Thoracic aorta (tissue), 2 donors: ENCODE measurements around the gene DCUN1D2. TPM values are rescaled to one million over a fixed set of nuclear protein-coding genes. Genes with fewer than 3 reads are reported as not detected.
A peak's percentile ranks its signal among the peaks of the same experiment; 100 is the strongest.

Source experiments
- ATAC-seq: fragments of 150-250 bp; one replicate; pipeline ENCODE4 v1.8.0; 2017; ENCODE audit warnings: low read depth; ENCODE audit not compliant: insufficient number of reproducible peaks, low FRiP score
- DNase-seq: peaks from one replicate; pipeline ENCODE4 v3.0.0-alpha.2; 2020; ENCODE audit warnings: low spot score
- H3K27ac ChIP-seq, 2 donors: fragments of 200-600 bp; sonication (generic); 1 replicate in 1 of 2; 2 replicates in 1 of 2; pipeline ENCODE4 v1.5.1; 2016; ENCODE audit warnings: mild to moderate bottlenecking in 2 of 2, moderate library complexity in 2 of 2
- H3K27me3 ChIP-seq: fragments of 200-600 bp; sonication (generic); replicated peaks from 2 replicates; pipeline ENCODE4 v1.6.0; 2016; ENCODE audit warnings: mild to moderate bottlenecking; ENCODE audit not compliant: insufficient read depth
- H3K36me3 ChIP-seq: fragments of 200-600 bp; sonication (generic); one replicate; pipeline ENCODE4 v1.5.1; 2016
- H3K4me1 ChIP-seq, 2 donors: fragments of 200-600 bp; sonication (generic); 1 replicate in 1 of 2; 2 replicates in 1 of 2; pipeline versions ENCODE4 v1.5.1 to v1.6.0; 2016; ENCODE audit warnings: low read depth in 2 of 2, mild to moderate bottlenecking in 1 of 2; ENCODE audit not compliant: control insufficient read depth in 1 of 2
- H3K4me3 ChIP-seq: fragments of 200-600 bp; sonication (generic); 2 replicates; pipeline ENCODE4 v1.5.1; 2016; ENCODE audit warnings: mild to moderate bottlenecking
- H3K9me3 ChIP-seq: fragments of 200-600 bp; sonication (generic); 2 replicates; pipeline ENCODE4 v1.5.1; 2016
- total RNA-seq, 2 donors: library from RNA; depleted of rRNA; stranded (reverse); fragments of >200 nt; gene quantifications; one replicate each; pipeline versions ENCODE4 v1.1.0 to v1.2.3, GENCODE V29; 2016
- TF ChIP-seq, protein P1 (sequence below): fragments of 200-600 bp; sonication (generic); IDR thresholded peaks from one replicate; pipeline ENCODE4 v1.5.1; 2019; ENCODE audit warnings: antibody characterized with exemption

DCUN1D2 gene
- total RNA-seq, 2 donors from 2014 or later, result 7.3 to 29.8 TPM

DNA sequence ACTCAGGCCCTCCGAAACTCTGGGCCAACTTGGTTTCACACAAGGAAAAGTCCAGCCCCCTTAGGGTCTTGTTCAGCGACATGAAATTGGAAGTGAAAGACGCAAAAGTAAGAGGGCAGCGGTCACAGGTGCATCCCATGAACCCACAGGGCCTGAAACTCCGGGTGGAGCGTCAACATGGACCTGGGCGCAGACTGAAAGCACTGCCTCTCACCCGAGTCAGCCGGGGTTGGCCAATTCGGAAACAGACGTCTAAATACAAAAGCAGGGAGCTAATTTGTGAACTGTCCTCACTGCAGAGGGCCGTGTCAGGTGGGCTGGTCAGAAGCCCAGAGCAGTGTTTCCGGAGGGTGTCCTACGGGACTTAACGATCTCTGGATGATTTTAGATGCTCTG, 63.9 kb downstream of the DCUN1D2 start:
- TF ChIP-seq, protein P1, sequence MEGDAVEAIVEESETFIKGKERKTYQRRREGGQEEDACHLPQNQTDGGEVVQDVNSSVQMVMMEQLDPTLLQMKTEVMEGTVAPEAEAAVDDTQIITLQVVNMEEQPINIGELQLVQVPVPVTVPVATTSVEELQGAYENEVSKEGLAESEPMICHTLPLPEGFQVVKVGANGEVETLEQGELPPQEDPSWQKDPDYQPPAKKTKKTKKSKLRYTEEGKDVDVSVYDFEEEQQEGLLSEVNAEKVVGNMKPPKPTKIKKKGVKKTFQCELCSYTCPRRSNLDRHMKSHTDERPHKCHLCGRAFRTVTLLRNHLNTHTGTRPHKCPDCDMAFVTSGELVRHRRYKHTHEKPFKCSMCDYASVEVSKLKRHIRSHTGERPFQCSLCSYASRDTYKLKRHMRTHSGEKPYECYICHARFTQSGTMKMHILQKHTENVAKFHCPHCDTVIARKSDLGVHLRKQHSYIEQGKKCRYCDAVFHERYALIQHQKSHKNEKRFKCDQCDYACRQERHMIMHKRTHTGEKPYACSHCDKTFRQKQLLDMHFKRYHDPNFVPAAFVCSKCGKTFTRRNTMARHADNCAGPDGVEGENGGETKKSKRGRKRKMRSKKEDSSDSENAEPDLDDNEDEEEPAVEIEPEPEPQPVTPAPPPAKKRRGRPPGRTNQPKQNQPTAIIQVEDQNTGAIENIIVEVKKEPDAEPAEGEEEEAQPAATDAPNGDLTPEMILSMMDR, result no peak
- Histone ChIP-seq H3K27me3 (no peaks in the 10 kb centered on the region), H3K4me3 (no peak overlapping the region), H3K36me3 (no peaks in the 10 kb centered on the region), H3K4me1 (peaks cover 0 to 8% of the 10 kb centered on the region in 2 donors), H3K9me3 (no peaks in the 10 kb centered on the region), H3K27ac (no peak overlapping the region)
- DNase-seq (no peak), ATAC-seq (no peak)

DNA sequence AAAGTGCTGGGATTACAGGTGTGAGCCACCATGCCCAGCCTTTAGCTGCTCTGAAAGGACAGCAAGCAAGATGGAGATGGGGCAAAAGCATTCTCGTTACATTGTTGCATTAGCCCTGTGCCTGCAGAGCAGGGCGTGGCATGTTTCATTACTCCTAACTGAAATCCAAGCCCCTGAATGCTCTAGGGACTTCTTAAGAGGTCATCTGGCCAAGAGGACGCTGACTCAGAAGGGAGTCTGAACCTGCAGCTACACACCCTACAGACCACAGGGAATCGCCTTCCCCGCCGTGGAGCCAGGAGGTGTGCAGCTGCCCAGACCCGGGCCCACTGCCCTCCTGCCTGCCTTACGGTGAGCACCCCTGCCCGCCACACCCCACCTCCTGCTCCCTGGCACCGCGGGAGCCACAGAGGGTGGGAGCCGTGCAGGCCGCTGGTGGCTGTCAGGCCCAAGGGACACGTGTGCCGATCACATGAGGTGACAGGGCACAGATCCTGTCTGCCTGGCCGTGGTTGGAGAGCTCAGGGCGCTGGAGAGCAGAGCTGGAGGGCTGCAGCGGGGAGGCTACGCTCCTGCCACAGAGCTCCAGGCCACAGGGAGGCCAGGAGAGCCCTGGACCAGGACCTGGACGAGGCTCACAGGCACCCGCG, 64.4 kb downstream of the DCUN1D2 start:
- TF ChIP-seq, protein P1, result no peak
- Histone ChIP-seq H3K4me1 (peaks cover 0 to 11% of the 10 kb centered on the region in 2 donors), H3K27ac (no peak overlapping the region), H3K9me3 (no peaks in the 10 kb centered on the region), H3K27me3 (no peaks in the 10 kb centered on the region), H3K4me3 (no peak overlapping the region), H3K36me3 (no peaks in the 10 kb centered on the region)
- DNase-seq (no peak), ATAC-seq (no peak)

DNA sequence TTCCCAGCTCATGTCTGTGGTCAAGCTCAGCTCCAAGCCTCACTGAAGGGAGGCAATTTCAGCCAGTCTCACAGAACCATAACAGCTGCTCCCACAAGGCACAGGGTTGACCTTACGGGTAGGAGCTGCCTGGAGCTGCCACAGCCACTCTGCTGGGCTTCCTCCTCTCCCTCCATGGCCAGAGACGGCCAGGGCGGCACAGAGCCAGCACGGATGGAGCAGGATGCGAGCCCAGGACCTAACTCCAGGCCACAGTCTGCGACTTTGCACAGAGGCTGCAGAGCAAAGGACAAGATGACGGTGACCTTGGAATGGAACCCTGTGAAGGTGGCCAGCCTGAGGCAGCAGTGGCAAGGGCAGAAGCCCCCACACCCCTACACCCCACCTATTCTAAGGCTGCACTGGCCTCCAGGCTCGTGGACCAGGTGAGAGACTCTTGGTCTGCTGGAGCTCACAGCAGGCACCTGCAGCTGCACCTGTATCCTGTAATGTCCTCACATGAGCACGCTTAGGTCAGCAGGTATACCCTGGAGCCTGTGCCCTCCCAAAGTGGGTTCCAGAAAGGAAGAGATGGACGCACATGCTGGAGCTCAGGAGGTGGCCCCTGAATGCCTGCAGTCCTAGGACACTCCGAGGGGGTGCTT, 66.9 kb downstream of the DCUN1D2 start:
- H3K4me3 ChIP-seq, result no peak overlapping the region
- ATAC-seq, result no peak
- peaks cover 0 to 11% of the 10 kb centered on the region in 2 donors for H3K4me1 ChIP-seq
- H3K36me3 ChIP-seq, result no peaks in the 10 kb centered on the region
- DNase-seq, result no peak
- H3K27ac ChIP-seq, result no peak overlapping the region
- TF ChIP-seq, protein P1, result no peak
- H3K27me3 ChIP-seq, result no peaks in the 10 kb centered on the region
- H3K9me3 ChIP-seq, result no peaks in the 10 kb centered on the region

DNA sequence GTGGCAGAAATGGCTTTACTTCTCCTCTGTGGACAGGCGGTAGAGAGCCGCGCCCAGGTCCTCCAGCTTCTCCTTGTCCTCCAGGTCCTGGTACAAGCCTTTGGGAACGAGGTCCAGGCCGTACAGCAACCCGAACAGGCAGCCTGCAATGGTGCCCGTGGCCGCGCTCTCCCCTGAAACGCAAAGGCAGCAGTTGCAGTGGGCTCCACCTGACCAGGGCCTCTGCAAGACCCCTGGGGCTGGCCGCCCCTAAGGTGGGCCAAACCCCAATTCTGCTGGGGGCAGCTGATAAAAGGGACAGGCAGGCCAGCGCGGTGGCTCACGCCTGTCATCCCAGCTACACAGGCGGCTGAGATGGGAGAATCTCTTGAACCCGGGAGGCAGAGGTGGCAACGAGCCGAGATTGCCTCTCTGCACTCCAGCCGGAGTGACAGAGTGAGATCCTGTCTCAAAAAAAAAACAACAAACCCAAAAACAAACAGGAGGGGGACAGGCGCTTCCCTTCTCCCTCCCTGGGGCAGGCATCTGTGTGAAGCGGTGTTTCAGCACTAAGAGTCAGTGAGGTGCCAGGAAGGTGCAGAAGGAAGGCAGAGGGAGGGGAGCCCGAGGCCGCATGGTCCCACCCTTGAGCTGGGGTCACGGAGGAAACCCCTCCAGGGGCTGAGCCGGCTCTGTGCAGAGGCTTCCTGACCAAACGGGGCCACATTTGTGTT, 67.5 kb downstream of the DCUN1D2 start:
- Histone ChIP-seq H3K36me3 (no peaks in the 10 kb centered on the region), H3K4me1 (peaks cover 0 to 11% of the 10 kb centered on the region in 2 donors), H3K4me3 (no peak overlapping the region), H3K27ac (no peak overlapping the region), H3K9me3 (no peaks in the 10 kb centered on the region), H3K27me3 (no peaks in the 10 kb centered on the region)
- DNase-seq (no peak), ATAC-seq (no peak)
- TF ChIP-seq, protein P1, result no peak

DNA sequence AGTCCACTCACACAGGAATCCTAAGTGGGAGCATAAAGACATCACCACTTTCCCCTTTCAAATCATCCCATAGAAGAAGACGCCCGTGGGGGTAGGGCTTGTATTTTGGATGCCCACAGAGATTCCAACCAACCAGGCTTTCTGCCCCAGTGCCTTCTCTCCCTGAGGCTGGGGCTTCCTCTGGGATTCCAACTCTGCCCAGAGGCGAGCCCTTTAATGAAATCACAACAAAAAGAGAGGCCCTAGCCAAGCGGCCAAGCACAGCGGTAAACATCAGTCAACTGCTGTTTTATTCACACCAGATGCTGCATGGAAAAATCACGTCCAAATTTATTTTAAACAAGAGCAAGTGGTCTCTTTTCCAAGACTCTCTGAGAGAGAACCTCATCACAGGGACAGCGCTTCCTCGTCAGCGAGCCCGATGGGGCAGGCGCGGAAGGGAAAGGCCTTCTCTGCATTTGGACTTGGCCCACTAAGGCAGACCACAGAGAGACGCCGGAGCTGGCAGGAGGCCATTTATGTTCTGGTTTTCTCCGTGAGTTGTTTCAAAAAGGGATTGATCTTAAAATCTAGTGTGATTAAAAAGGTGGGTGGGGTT, 68.7 kb downstream of the DCUN1D2 start:
- H3K9me3 ChIP-seq, result no peaks in the 10 kb centered on the region
- no peak for ATAC-seq
- TF ChIP-seq, protein P1, result no peak
- no peaks in the 10 kb centered on the region for H3K36me3 ChIP-seq
- no peaks in the 10 kb centered on the region for H3K27me3 ChIP-seq
- H3K4me3 ChIP-seq, result peak overlapping the region; percentile 33
- peaks cover 0 to 11% of the 10 kb centered on the region in 2 donors for H3K4me1 ChIP-seq
- DNase-seq, result no peak
- H3K27ac ChIP-seq, result peak overlapping the region in 1 of 2 donors; percentile 36
